NCI-H1930 (cell line): Measurements from ENCODE around the gene SNAI3.

Experiments
- DNase-seq, 2 experiments: peaks; one replicate each; lab custom pipeline; 2025; lab: John Stamatoyannopoulos, UW

Gene SNAI3

DNA sequence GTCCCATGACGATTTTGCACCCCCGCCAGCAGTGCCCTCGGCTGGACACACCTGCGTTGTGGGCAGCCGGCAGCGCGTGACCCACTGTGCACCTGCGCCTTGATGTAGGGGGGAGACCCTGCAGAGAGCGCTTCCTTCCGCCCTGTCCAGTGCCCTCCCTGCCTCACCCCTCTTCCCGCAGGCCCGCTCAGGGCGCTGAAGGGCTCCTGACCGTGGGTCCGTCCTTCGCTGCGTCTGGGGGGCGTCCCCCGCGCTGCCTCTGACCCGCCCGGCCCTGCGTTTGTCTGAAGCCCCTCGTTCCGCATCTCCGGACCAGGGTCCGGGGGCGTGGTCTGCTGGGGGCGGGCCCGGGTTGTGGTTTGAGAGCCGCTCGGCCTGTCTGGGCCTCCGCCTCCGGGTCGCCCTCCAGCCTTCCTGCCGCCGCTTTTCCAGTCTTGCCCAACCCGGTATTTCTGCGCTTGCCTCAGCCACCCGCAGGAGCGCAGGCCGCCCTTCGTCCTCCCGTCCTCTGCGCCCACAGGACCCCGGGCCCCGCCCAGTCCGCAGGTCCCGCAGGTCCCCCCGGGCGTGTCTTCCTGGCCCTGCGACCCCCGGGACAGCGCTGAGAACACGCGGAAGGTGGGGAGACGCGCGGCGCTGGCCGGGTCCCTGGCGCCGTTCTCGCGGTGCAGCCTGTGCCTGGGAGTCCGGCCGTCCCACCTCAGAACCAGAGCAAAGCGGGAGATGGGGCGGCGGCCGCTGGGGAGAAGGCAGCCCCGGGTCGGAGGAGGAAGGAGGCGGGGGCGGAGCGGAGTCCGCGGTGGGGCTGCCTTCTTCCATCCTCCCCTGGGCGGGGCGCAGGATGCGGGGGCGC, 51.9 kb downstream of the SNAI3 start:
- no peak for DNase-seq

GRCh38 chr16:88633684-88634140, 52.6 kb downstream of the SNAI3 start:
- DNase-seq, result peak in 1 of 2 experiments; percentile 1

DNA sequence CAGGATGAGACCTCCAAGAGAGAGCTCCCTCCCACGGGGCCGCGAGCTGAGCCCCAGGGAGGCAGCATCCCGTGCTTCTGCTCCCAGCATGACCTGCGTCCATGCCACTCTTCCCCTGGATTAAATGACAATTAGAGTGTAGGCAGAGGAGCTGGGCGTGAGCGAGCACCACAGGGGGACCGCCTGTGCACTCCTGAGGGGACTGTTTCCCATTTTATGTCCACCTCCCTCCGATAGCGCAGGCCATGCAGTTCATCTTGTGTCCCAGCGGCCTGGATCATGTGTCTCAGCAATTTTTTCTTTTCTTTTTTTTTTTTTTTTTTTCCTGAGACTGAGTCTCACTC, 53.7 kb downstream of the SNAI3 start:
- no peak for DNase-seq

DNA sequence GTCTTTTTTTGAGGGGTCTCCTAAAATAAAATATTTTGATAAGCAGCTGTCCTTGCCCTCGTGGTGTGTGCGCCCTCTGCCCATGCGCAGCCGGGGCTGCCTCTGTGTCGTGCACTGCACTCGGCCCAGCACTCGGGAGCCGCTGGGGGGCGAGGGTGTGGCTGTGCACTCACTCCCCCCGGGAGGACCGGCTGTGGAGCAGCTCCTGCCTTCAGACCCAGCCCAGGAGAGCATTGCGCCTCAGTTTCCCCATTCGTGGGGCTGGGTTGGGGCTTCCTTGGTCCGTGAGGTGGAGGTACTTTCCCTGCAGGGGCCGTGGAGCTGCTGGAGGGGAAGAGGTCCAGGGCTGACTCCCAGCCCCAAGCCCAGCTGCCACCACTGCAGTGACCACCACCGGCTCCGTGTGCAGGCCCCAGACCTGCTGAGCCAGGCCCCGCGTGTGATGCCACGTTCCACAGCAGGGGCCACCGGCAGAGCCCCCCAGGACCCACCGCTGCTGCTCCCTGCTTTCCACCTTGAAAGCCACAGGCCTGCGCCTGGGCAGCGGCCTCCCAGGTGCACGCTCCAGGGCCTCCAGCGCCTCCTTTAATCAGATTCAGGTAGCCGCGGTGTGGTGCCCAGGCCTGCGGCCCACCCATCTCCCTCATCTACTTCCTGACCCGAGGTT, 54.3 kb downstream of the SNAI3 start:
- DNase-seq, result no peak

DNA sequence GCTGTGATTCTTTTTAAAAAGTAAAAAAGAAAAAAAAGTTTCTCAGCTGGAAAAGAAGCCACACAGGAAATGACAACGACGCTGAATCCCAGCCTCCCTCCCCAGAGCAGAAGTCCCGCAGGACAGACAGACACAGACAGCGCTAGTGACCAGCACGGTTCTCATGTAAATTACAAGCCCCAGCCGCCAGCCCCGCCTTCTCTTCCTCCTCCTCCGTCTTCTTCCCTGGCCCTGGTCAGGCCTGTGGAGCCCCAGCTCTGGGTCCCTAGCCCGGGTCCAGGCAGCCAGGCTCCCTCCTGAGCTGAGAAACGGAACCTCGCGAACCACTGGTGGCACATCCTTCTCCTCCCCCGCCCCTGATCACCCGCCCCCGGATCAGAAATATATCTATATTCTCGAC, 54.9 kb downstream of the SNAI3 start:
- DNase-seq, result no peak

- DNase-seq, result no peak
Measured at GRCh38 chr16:88630941-88631340, 55.4 kb downstream of the SNAI3 start.

GRCh38 chr16:88630433-88630832, 55.9 kb downstream of the SNAI3 start:
- DNase-seq, result no peak

- no peak for DNase-seq
Measured at GRCh38 chr16:88629835-88630234, 56.5 kb downstream of the SNAI3 start.

- peak in 1 of 2 experiments; percentile 6 for DNase-seq
Measured at GRCh38 chr16:88628512-88628974, 57.8 kb downstream of the SNAI3 start.
